Measurements from ENCODE around the gene RTTN. TPM values are rescaled to one million over a fixed set of nuclear protein-coding genes. Genes with fewer than 3 reads are reported as not detected.

Gene RTTN
- total and polyA plus RNA-seq, 2 of the 4 experiments (the other 2 are of a cell fraction) = 5.8 to 19.9 TPM

DNA sequence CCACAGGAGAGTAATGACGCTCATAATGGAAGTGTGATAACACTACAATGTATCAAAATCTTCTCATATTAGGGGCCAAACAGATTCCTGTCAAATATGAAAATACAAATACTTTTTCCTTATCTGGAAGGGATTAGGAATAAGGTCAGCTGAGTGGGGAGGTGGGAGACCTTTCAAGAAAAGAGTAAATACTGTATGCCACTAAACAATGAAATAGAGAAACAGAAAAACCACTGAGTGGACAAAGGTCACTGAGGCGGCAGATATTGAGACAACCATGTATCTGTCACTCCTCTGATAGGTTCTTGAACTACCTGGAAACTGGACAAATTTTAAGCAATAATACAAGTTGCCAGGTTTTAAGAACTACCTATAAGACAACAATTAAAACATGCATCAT is 59.3 kb downstream of the RTTN start:
- no TSS peak for BruUV-seq (replicated peaks)
- Histone ChIP-seq H2AK9ac (replicated peaks; ENCODE audit: low read depth, low read length, poor library complexity) (no peak overlapping the region), H4K8ac (ENCODE audit: low read depth in 2 of 2, low read length in 2 of 2) (no peak overlapping the region), H3K27ac (ENCODE audit: insufficient read depth, low read length) (no peak overlapping the region), H3K23ac (ENCODE audit: low read depth, low read length) (no peak overlapping the region), H3K9me3 (ENCODE audit: control insufficient read depth, insufficient read depth, low read length) (no peaks in the 10 kb centered on the region), H3K9me1 (ENCODE audit: insufficient read depth, low read length) (no peaks in the 10 kb centered on the region; the same call in 1 of the 2 replicates), H2AK5ac (ENCODE audit: low read depth, low read length) (no peak overlapping the region), H3K79me1 (ENCODE audit: low read depth in 1 of 2, low read length in 2 of 2) (no peaks in the 10 kb centered on the region), H2BK20ac (ENCODE audit: low read depth, low read length) (no peak overlapping the region), H2BK120ac (ENCODE audit: low read depth, low read length) (no peak overlapping the region), H3K27me3 (ENCODE audit: control insufficient read depth, insufficient read depth, low read length) (no peaks in the 10 kb centered on the region), H2AFZ (replicated peaks; ENCODE audit: low read length, poor library complexity) (no peak overlapping the region), H3K4me3 (ENCODE audit: insufficient read depth, low read depth, low read length) (no peak overlapping the region), H4K20me1 (ENCODE audit: insufficient read depth, low read length) (no peaks in the 10 kb centered on the region), H3K18ac (ENCODE audit: low read depth, low read length) (no peak overlapping the region), H4K91ac (ENCODE audit: insufficient read depth, low read depth, low read length) (no peak overlapping the region), H3K4me1 (ENCODE audit: control insufficient read depth, insufficient read depth, low read length) (no peaks in the 10 kb centered on the region), H2BK15ac (ENCODE audit: low read depth, low read length) (no peak overlapping the region), H4K5ac (ENCODE audit: low read depth, low read length) (no peak overlapping the region), H3K36me3 (ENCODE audit: control insufficient read depth, insufficient read depth, low read length) (peaks cover 5% of the 10 kb centered on the region; the same call in 1 of the 2 replicates), H3K4me2 (ENCODE audit: low read depth, low read length) (no peak overlapping the region), H3K9ac (ENCODE audit: low read depth, low read length) (no peak overlapping the region), H3K56ac (ENCODE audit: extremely low read depth, insufficient read depth, low read length) (no peak overlapping the region), H3K14ac (replicated peaks; ENCODE audit: low read depth, low read length) (no peak overlapping the region), H2BK5ac (ENCODE audit: low read depth, low read length, poor library complexity, severe bottlenecking) (no peak overlapping the region), H3K4ac (ENCODE audit: low read depth, low read length) (no peak overlapping the region)
- dilution Hi-C loops (cut with HindIII; ENCODE audit: low sequenced_read_pairs, unreplicated experiment) (no loop called here), intact Hi-C loops (cut with micrococcal nuclease) (no loop called here), in situ Hi-C loops (cut with MboI; ENCODE audit: low sequenced_read_pairs) (no loop called here)
- TF ChIP-seq, protein P1, sequence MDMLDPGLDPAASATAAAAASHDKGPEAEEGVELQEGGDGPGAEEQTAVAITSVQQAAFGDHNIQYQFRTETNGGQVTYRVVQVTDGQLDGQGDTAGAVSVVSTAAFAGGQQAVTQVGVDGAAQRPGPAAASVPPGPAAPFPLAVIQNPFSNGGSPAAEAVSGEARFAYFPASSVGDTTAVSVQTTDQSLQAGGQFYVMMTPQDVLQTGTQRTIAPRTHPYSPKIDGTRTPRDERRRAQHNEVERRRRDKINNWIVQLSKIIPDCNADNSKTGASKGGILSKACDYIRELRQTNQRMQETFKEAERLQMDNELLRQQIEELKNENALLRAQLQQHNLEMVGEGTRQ (IDR thresholded peaks at IDR 0.05; ENCODE audit: low read depth, low read length) = no peak
- TF ChIP-seq POLR2A (IDR thresholded peaks at IDR 0.05; ENCODE audit: low read depth, low read length) = no peak
- TF ChIP-seq, protein P2, sequence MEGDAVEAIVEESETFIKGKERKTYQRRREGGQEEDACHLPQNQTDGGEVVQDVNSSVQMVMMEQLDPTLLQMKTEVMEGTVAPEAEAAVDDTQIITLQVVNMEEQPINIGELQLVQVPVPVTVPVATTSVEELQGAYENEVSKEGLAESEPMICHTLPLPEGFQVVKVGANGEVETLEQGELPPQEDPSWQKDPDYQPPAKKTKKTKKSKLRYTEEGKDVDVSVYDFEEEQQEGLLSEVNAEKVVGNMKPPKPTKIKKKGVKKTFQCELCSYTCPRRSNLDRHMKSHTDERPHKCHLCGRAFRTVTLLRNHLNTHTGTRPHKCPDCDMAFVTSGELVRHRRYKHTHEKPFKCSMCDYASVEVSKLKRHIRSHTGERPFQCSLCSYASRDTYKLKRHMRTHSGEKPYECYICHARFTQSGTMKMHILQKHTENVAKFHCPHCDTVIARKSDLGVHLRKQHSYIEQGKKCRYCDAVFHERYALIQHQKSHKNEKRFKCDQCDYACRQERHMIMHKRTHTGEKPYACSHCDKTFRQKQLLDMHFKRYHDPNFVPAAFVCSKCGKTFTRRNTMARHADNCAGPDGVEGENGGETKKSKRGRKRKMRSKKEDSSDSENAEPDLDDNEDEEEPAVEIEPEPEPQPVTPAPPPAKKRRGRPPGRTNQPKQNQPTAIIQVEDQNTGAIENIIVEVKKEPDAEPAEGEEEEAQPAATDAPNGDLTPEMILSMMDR (conservative IDR thresholded peaks at IDR 0.05; ENCODE audit: low read depth, low read length) = no peak
- TF ChIP-seq MXI1 (IDR thresholded peaks at IDR 0.05; ENCODE audit: borderline replicate concordance, low read depth, low read length) = no peak
- no peak for TF ChIP-seq RFX5 (IDR thresholded peaks at IDR 0.05; ENCODE audit: low read depth, low read length)
- TF ChIP-seq RAD21 (IDR thresholded peaks at IDR 0.05; ENCODE audit: low read length) = no peak
- TF ChIP-seq FOS (IDR thresholded peaks at IDR 0.05; ENCODE audit: low read depth, low read length) = no peak
- no peak for TF ChIP-seq NFE2L2 (IDR thresholded peaks at IDR 0.05; ENCODE audit: low read depth, low read length)
- no peak for TF ChIP-seq CHD1 (IDR thresholded peaks at IDR 0.05; ENCODE audit: low read depth, low read length)
- no peak for TF ChIP-seq RCOR1 (IDR thresholded peaks at IDR 0.05; ENCODE audit: insufficient replicate concordance, low read length)
- TF ChIP-seq BHLHE40 (IDR thresholded peaks at IDR 0.05; ENCODE audit: low read depth, low read length) = no peak
- TF ChIP-seq SMC3 (IDR thresholded peaks at IDR 0.05; ENCODE audit: low read depth, low read length) = no peak
- TF ChIP-seq MAZ (IDR thresholded peaks at IDR 0.05; ENCODE audit: borderline replicate concordance, low read depth, low read length) = no peak
- WGBS, 2 experiments (ENCODE audit: extremely low coverage in 2 of 2, insufficient read length in 1 of 2) = 86% methylated on average over 1 of the region's 2 CpGs; no CpG with 5 or more reads in 1 of the 2 experiments
- ATAC-seq (ENCODE audit: low read depth) (no peak), DNase-seq (no peak)
- ChIA-PET POLR2A (ENCODE audit: unreplicated experiment) (no interaction called here), CTCF (no interaction called here)
